HCT116 (cell line): ENCODE data around the gene MTA2. TPM values are rescaled to one million over a fixed set of nuclear protein-coding genes. Genes with fewer than 3 reads are reported as not detected.

ENCODE experiments used
- ATAC-seq: fragments of 200-7000 bp; cut with Tn5 transposase; 2 replicates; pipeline ENCODE4 v1.9.1; 2020; ENCODE audit warnings: mild to moderate bottlenecking, moderate library complexity
- BruUV-seq: library from RNA; stranded (reverse); fragments of 400-500 nt; replicated peaks from 2 replicates; lab custom pipeline; 2021; lab: Mats Ljungman, UMichigan
- CTCF ChIA-PET: fragments of 300-600 bp; sonication (Branson Sonifier 250); formaldehyde crosslinking; loops from one replicate; lab custom pipeline; 2021; ENCODE audit warnings: antibody characterized with exemption; lab: Charles Lee
- POLR2A ChIA-PET: fragments of 300-600, 350-600 bp; sonication (Branson Sonifier 250); formaldehyde crosslinking; loops from one replicate; lab custom pipeline; 2021; ENCODE audit warnings: antibody characterized with exemption; lab: Charles Lee
- RAD21 ChIA-PET, 2 experiments: fragments of 300-600 bp; sonication (Branson Sonifier 250); formaldehyde crosslinking; loops; one replicate each; lab custom pipeline; 2023; ENCODE audit warnings: low total read pairs in 2 of 2; ENCODE audit not compliant: uncharacterized antibody in 2 of 2, unreplicated experiment in 2 of 2, low non-redundant PET in 1 of 2; lab: Charles Lee
- DNase-seq: peaks from one replicate; pipeline ENCODE4 v3.0.0-alpha.2; 2010; ENCODE audit warnings: low read depth, low spot score
- H2AFZ ChIP-seq: fragments of 200-600 bp; shearing (Covaris generic), sonication (generic); 2 replicates; pipeline ENCODE4 v1.6.1; 2017; ENCODE audit warnings: low read depth, mixed run types, mixed read lengths, antibody characterized with exemption, low read length; ENCODE audit not compliant: poor library complexity, severe bottlenecking
- H3K27ac ChIP-seq: 2 replicates; pipeline ENCODE4 v1.5.1; 2012; ENCODE audit warnings: low read depth, low read length
- H3K27me3 ChIP-seq: fragments of 200-600 bp; sonication (generic); 2 replicates; pipeline ENCODE4 v1.6.1; 2016; ENCODE audit warnings: mixed run types, low read length, mixed read lengths; ENCODE audit not compliant: insufficient read depth
- H3K36me3 ChIP-seq, 2 experiments: fragments of 200-500 bp in 1 of 2; fragments of 200-600 bp in 1 of 2; sonication (Bioruptor generic) in 1 of 2; sonication (generic) in 1 of 2; 2 replicates each; pipeline versions ENCODE4 v1.5.1 to v1.6.1; 2014 to 2016; ENCODE audit warnings: low read length in 2 of 2, inconsistent platforms in 1 of 2, mixed read lengths in 1 of 2, mixed run types in 1 of 2; ENCODE audit not compliant: insufficient read depth in 2 of 2, control insufficient read depth in 1 of 2
- H3K4me1 ChIP-seq, 2 experiments: fragments of 200-600 bp in 1 of 2; sonication (generic) in 1 of 2; 2 replicates each; pipeline versions ENCODE4 v1.5.1 to v1.6.1; 2012 to 2017; ENCODE audit warnings: low read length in 2 of 2, inconsistent platforms in 1 of 2, mild to moderate bottlenecking in 1 of 2, mixed read lengths in 1 of 2, mixed run types in 1 of 2, moderate library complexity in 1 of 2; ENCODE audit not compliant: insufficient read depth in 2 of 2, control insufficient read depth in 1 of 2
- H3K4me2 ChIP-seq: fragments of 200-600 bp; sonication (generic); 2 replicates; pipeline ENCODE4 v1.6.1; 2017; ENCODE audit warnings: mixed run types, low read length, mixed read lengths
- H3K4me3 ChIP-seq, 2 experiments: fragments of 200-600 bp in 1 of 2; sonication (generic) in 1 of 2; replicated peaks in 1 of 2; 2 replicates each; pipeline ENCODE4 v1.5.1; 2011 to 2016; ENCODE audit warnings: low read length in 2 of 2, control low read depth in 1 of 2, low read depth in 1 of 2, mild to moderate bottlenecking in 1 of 2, mixed read lengths in 1 of 2, mixed run types in 1 of 2
- H3K79me2 ChIP-seq: fragments of 200-600 bp; sonication (generic); 2 replicates; pipeline ENCODE4 v1.6.1; 2017; ENCODE audit warnings: mild to moderate bottlenecking, mixed run types, low read length, moderate library complexity, mixed read lengths; ENCODE audit not compliant: insufficient read depth
- H3K9ac ChIP-seq: fragments of 200-600 bp; sonication (generic); 2 replicates; pipeline ENCODE4 v1.6.1; 2016; ENCODE audit warnings: low read length, mixed read lengths
- H3K9me2 ChIP-seq: fragments of 200-600 bp; sonication (generic), shearing (Covaris generic); 2 replicates; pipeline ENCODE4 v1.6.1; 2017; ENCODE audit warnings: mixed run types, mild to moderate bottlenecking, moderate library complexity; ENCODE audit not compliant: insufficient read depth
- H3K9me3 ChIP-seq, 2 experiments: fragments of 200-500 bp in 1 of 2; fragments of 200-600 bp in 1 of 2; sonication (Bioruptor generic) in 1 of 2; sonication (generic) in 1 of 2; 2 replicates each; pipeline ENCODE4 v1.6.1; 2014 to 2017; ENCODE audit warnings: low read length in 2 of 2, mixed read lengths in 2 of 2, inconsistent platforms in 1 of 2, low read depth in 1 of 2, mild to moderate bottlenecking in 1 of 2, mixed run types in 1 of 2, moderate library complexity in 1 of 2; ENCODE audit not compliant: control insufficient read depth in 1 of 2, insufficient read depth in 1 of 2
- H4K20me1 ChIP-seq: fragments of 200-600 bp; sonication (generic), shearing (Covaris generic); 2 replicates; pipeline ENCODE4 v1.6.1; 2017; ENCODE audit warnings: mixed run types, mild to moderate bottlenecking, moderate library complexity; ENCODE audit not compliant: insufficient read depth
- CBX3 ChIP-seq: IDR thresholded peaks from 2 replicates; pipeline ENCODE4 v1.6.1; 2012; ENCODE audit warnings: low read depth
- CEBPB ChIP-seq: IDR thresholded peaks from 2 replicates; pipeline ENCODE4 v1.6.1; 2012; ENCODE audit warnings: low read depth
- CTCF ChIP-seq, 3 experiments: fragments of 200-600 bp in 1 of 3; sonication (generic) in 1 of 3; IDR thresholded peaks in 2 of 3; conservative IDR thresholded peaks in 1 of 3; 2 replicates each; pipeline ENCODE4 v1.5.1; 2012 to 2017; ENCODE audit warnings: low read depth in 2 of 3, low read length in 2 of 3, antibody characterized with exemption in 1 of 3, borderline replicate concordance in 1 of 3, control low read depth in 1 of 3, mild to moderate bottlenecking in 1 of 3, mixed read lengths in 1 of 3, mixed run types in 1 of 3, moderate library complexity in 1 of 3; ENCODE audit not compliant: insufficient read depth in 1 of 3
- ELF1 ChIP-seq: IDR thresholded peaks from 2 replicates; pipeline ENCODE4 v1.6.1; 2012; ENCODE audit warnings: low read depth, borderline replicate concordance
- EZH2 ChIP-seq: fragments of 200-600 bp; sonication (generic); IDR thresholded peaks from 2 replicates; pipeline ENCODE4 v1.6.1; 2017; ENCODE audit warnings: antibody characterized with exemption, mixed run types
- FOSL1 ChIP-seq: IDR thresholded peaks from 2 replicates; pipeline ENCODE4 v1.6.1; 2012; ENCODE audit warnings: low read depth
- JUND ChIP-seq: IDR thresholded peaks from 2 replicates; pipeline ENCODE4 v1.6.1; 2012
- MAX ChIP-seq: IDR thresholded peaks from 2 replicates; pipeline ENCODE4 v1.6.1; 2012
- POLR2A ChIP-seq: IDR thresholded peaks from 2 replicates; pipeline ENCODE4 v1.7.0; 2011; ENCODE audit warnings: borderline replicate concordance; ENCODE audit not compliant: insufficient read depth, insufficient read length; ENCODE audit errors: extremely low read depth
- POLR2AphosphoS5 ChIP-seq: IDR thresholded peaks from 2 replicates; pipeline ENCODE4 v1.6.1; 2011; ENCODE audit warnings: mild to moderate bottlenecking, low read depth, low read length, moderate library complexity
- RAD21 ChIP-seq: IDR thresholded peaks from 2 replicates; pipeline ENCODE4 v1.6.1; 2012; ENCODE audit warnings: low read depth, mild to moderate bottlenecking
- REST ChIP-seq: IDR thresholded peaks from 2 replicates; pipeline ENCODE4 v1.6.1; 2012; ENCODE audit warnings: low read depth
- SIN3A ChIP-seq: IDR thresholded peaks from 2 replicates; pipeline ENCODE4 v1.6.1; 2012; ENCODE audit warnings: low read depth
- SP1 ChIP-seq: IDR thresholded peaks from 2 replicates; pipeline ENCODE4 v1.6.1; 2012; ENCODE audit warnings: low read depth
- SRF ChIP-seq: IDR thresholded peaks from 2 replicates; pipeline ENCODE4 v1.6.1; 2012; ENCODE audit warnings: low read depth
- YY1 ChIP-seq: IDR thresholded peaks from 2 replicates; pipeline ENCODE4 v1.6.1; 2011; ENCODE audit warnings: low read length, low read depth, moderate library complexity, mild to moderate bottlenecking; ENCODE audit not compliant: insufficient replicate concordance; ENCODE audit errors: extremely low read depth
- ZBTB33 ChIP-seq: IDR thresholded peaks from 2 replicates; pipeline ENCODE4 v1.6.1; 2011; ENCODE audit warnings: mild to moderate bottlenecking, low read length, moderate library complexity; ENCODE audit not compliant: insufficient replicate concordance; ENCODE audit errors: extremely low read depth
- intact Hi-C: fragments of 100-400 bp; cut with micrococcal nuclease; formaldehyde crosslinking; loops from 2 replicates; pipeline ENCODE4 v1.10.0; 2022
- total RNA-seq: library from RNA; stranded (reverse); gene quantifications from one replicate; pipeline ENCODE4 v1.2.1, GENCODE V29; 2021; ENCODE audit not compliant: unreplicated experiment

MTA2 gene
- total RNA-seq, 1 experiment from 2014 or later: 98.9 TPM

- Histone ChIP-seq H3K79me2 (peaks cover 22% of the 10 kb centered on the region), H2AFZ (no peak overlapping the region), H3K4me3 (peak overlapping the region; percentile 30 to 52), H3K36me3 (peaks cover 9 to 12% of the 10 kb centered on the region in 2 experiments; a peak in 3 of 4 replicates), H3K27ac (peak overlapping the region; percentile 99), H3K4me1 (peaks cover 74 to 90% of the 10 kb centered on the region in 2 experiments), H4K20me1 (no peaks in the 10 kb centered on the region; the same call in 1 of the 2 replicates), H3K4me2 (peak overlapping the region; percentile 94), H3K9me2 (no peaks in the 10 kb centered on the region), H3K9ac (peak overlapping the region; percentile 81), H3K27me3 (no peaks in the 10 kb centered on the region), H3K9me3 (no peaks in the 10 kb centered on the region)
- TF ChIP-seq POLR2AphosphoS5 (no peak), REST (no peak), SRF (no peak), RAD21 (no peak), MAX (no peak), CTCF (IDR thresholded peaks at IDR 0.05 in 2 of 3, conservative IDR thresholded peaks at IDR 0.05 in 1 of 3; ENCODE audit: borderline replicate concordance in 1 of 3, insufficient read depth in 1 of 3, low read depth in 2 of 3, low read length in 2 of 3) (no peak), SIN3A (no peak), POLR2A (no peak), CEBPB (no peak), EZH2 (no peak), YY1 (no peak), JUND (no peak), CBX3 (no peak), SP1 (no peak), ZBTB33 (no peak), FOSL1 (no peak), ELF1 (no peak)
- ChIA-PET RAD21 (interaction anchor here in 1 of 2 experiments (2.2 kb wide), 1 partner anchor 11 kb away, joined by 6 read pairs; no protein-coding TSS in a partner anchor), CTCF (interaction anchor here (1.5 to 3.8 kb wide), 4 partner anchors 11 to 160 kb away, joined by 9 to 39 read pairs (median 20); no protein-coding TSS in a partner anchor), POLR2A (interaction anchor here (1.4 to 3.2 kb wide), 4 partner anchors 7 to 286 kb away, joined by 6 to 16 read pairs (median 10); partner anchors contain the start of gene AHNAK)
- ATAC-seq: no peak
- DNase-seq: no peak
- TSS peak; percentile 43 for BruUV-seq
- intact Hi-C loops: loop anchor here (5.0 kb wide), 1 partner anchor 288 kb away; no protein-coding TSS in a partner anchor
Observed at GRCh38 chr11:62554387-62555167, 47.1 kb downstream of the MTA2 start.
